ENCODE measurements around the gene ANGPTL4.

ANGPTL4 gene

GRCh38 chr19:8413629-8413995, 49.7 kb downstream of the ANGPTL4 start:
- CTCF ChIA-PET: interaction anchor here (0.7 to 1.6 kb wide), 6 partner anchors 10 to 167 kb away, joined by 3 to 14 read pairs (median 4); no protein-coding TSS in a partner anchor
- no peak for TF ChIP-seq HDGF (IDR thresholded peaks at IDR 0.05; ENCODE audit: borderline replicate concordance)
- TF ChIP-seq ELF4 (IDR thresholded peaks at IDR 0.05): no peak
- TF ChIP-seq ARNT (IDR thresholded peaks at IDR 0.05): no peak
- no peak for TF ChIP-seq BHLHE40 (IDR thresholded peaks at IDR 0.05; ENCODE audit: borderline replicate concordance)
- no peak for TF ChIP-seq FOXK2 (IDR thresholded peaks at IDR 0.05)
- TF ChIP-seq FOXA1 (IDR thresholded peaks at IDR 0.05): no peak
- TF ChIP-seq LEF1 (IDR thresholded peaks at IDR 0.05; ENCODE audit: borderline replicate concordance): no peak
- no peak for TF ChIP-seq ZNF384 (IDR thresholded peaks at IDR 0.05)
- no peak for TF ChIP-seq CTBP1 (IDR thresholded peaks at IDR 0.05; ENCODE audit: borderline replicate concordance)
- TF ChIP-seq NFRKB (IDR thresholded peaks at IDR 0.05): no peak
- TF ChIP-seq SP1 (IDR thresholded peaks at IDR 0.05): no peak
- no peak for TF ChIP-seq TARDBP (IDR thresholded peaks at IDR 0.05)
- no peak for TF ChIP-seq FOXM1 (IDR thresholded peaks at IDR 0.05; ENCODE audit: borderline replicate concordance)
- no peak for TF ChIP-seq SUZ12 (IDR thresholded peaks at IDR 0.05)
- TF ChIP-seq, protein P1, sequence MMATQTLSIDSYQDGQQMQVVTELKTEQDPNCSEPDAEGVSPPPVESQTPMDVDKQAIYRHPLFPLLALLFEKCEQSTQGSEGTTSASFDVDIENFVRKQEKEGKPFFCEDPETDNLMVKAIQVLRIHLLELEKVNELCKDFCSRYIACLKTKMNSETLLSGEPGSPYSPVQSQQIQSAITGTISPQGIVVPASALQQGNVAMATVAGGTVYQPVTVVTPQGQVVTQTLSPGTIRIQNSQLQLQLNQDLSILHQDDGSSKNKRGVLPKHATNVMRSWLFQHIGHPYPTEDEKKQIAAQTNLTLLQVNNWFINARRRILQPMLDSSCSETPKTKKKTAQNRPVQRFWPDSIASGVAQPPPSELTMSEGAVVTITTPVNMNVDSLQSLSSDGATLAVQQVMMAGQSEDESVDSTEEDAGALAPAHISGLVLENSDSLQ (IDR thresholded peaks at IDR 0.05): no peak
- TF ChIP-seq L3MBTL2 (conservative IDR thresholded peaks at IDR 0.05): no peak
- DNase-seq (ENCODE audit: extremely low spot score): no peak
- POLR2A ChIA-PET: interaction anchor here (0.7 to 3.5 kb wide), 6 partner anchors 9 to 470 kb away, joined by 3 to 27 read pairs (median 4); partner anchors contain the start of genes HNRNPM, RAB11B, TIMM44 and ZNF414

- no peak for TF ChIP-seq NFRKB (IDR thresholded peaks at IDR 0.05)
- no peak for TF ChIP-seq CTBP1 (IDR thresholded peaks at IDR 0.05; ENCODE audit: borderline replicate concordance)
- no peak for TF ChIP-seq SP1 (IDR thresholded peaks at IDR 0.05)
- no peak for TF ChIP-seq LEF1 (IDR thresholded peaks at IDR 0.05; ENCODE audit: borderline replicate concordance)
- TF ChIP-seq FOXK2 (IDR thresholded peaks at IDR 0.05): no peak
- no peak for TF ChIP-seq ZNF384 (IDR thresholded peaks at IDR 0.05)
- no peak for TF ChIP-seq ELF4 (IDR thresholded peaks at IDR 0.05)
- no peak for TF ChIP-seq BHLHE40 (IDR thresholded peaks at IDR 0.05; ENCODE audit: borderline replicate concordance)
- TF ChIP-seq ARNT (IDR thresholded peaks at IDR 0.05): no peak
- no peak for TF ChIP-seq TARDBP (IDR thresholded peaks at IDR 0.05)
- TF ChIP-seq SUZ12 (IDR thresholded peaks at IDR 0.05): no peak
- DNase-seq (ENCODE audit: extremely low spot score): no peak
- POLR2A ChIA-PET: no interaction called here
- CTCF ChIA-PET: no interaction called here
Measured at GRCh38 chr19:8416796-8417195, 52.8 kb downstream of the ANGPTL4 start.

GRCh38 chr19:8421484-8422461, 57.8 kb downstream of the ANGPTL4 start:
- ChIA-PET POLR2A (interaction anchor here (1.1 kb wide), 1 partner anchor 23 kb away, joined by 4 read pairs; the partner anchor contains the start of gene HNRNPM), CTCF (interaction anchor here (0.6 kb wide), 1 partner anchor 159 kb away, joined by 5 read pairs; no protein-coding TSS in a partner anchor)
- DNase-seq (ENCODE audit: extremely low spot score): no peak
- no peak for TF ChIP-seq BHLHE40 (IDR thresholded peaks at IDR 0.05; ENCODE audit: borderline replicate concordance)

- TF ChIP-seq, protein P1 (IDR thresholded peaks at IDR 0.05): no peak
- TF ChIP-seq ZNF384 (IDR thresholded peaks at IDR 0.05): peak; percentile 88
- ChIA-PET CTCF (interaction anchor here (0.8 to 1.6 kb wide), 2 partner anchors 10 to 13 kb away, joined by 3 to 14 read pairs; partner anchors contain the start of gene MARCHF2), POLR2A (interaction anchor here (0.7 to 1.2 kb wide), 6 partner anchors 10 to 90 kb away, joined by 3 to 8 read pairs (median 3); partner anchors contain the start of genes HNRNPM, RAB11B and ZNF414)
- peak; percentile 64 for DNase-seq (ENCODE audit: extremely low spot score)
Measured at GRCh38 chr19:8423817-8424223, 59.9 kb downstream of the ANGPTL4 start.
